Prostate gland (tissue), 2 donors: ENCODE results near the gene IL1RN.

ENCODE experiments used
- CTCF ChIP-seq, 4 experiments: fragments of 200-600 bp in 2 of 4; fragments of 450-650 bp in 2 of 4; sonication (generic) in 2 of 4; IDR thresholded peaks; 1 replicate in 3 of 4; 2 replicates in 1 of 4; pipeline ENCODE4 v1.5.1; 2016 to 2019; ENCODE audit warnings: antibody characterized with exemption in 4 of 4, mild to moderate bottlenecking in 2 of 4, moderate library complexity in 2 of 4
- POLR2A ChIP-seq: fragments of 450-650 bp; IDR thresholded peaks from one replicate; pipeline ENCODE4 v1.6.1; 2016; ENCODE audit warnings: antibody characterized with exemption, mild to moderate bottlenecking
- POLR2AphosphoS5 ChIP-seq: sonication (generic); formaldehyde crosslinking; IDR thresholded peaks from one replicate; pipeline ENCODE4 v1.6.1; 2017; ENCODE audit warnings: antibody characterized with exemption

DNA sequence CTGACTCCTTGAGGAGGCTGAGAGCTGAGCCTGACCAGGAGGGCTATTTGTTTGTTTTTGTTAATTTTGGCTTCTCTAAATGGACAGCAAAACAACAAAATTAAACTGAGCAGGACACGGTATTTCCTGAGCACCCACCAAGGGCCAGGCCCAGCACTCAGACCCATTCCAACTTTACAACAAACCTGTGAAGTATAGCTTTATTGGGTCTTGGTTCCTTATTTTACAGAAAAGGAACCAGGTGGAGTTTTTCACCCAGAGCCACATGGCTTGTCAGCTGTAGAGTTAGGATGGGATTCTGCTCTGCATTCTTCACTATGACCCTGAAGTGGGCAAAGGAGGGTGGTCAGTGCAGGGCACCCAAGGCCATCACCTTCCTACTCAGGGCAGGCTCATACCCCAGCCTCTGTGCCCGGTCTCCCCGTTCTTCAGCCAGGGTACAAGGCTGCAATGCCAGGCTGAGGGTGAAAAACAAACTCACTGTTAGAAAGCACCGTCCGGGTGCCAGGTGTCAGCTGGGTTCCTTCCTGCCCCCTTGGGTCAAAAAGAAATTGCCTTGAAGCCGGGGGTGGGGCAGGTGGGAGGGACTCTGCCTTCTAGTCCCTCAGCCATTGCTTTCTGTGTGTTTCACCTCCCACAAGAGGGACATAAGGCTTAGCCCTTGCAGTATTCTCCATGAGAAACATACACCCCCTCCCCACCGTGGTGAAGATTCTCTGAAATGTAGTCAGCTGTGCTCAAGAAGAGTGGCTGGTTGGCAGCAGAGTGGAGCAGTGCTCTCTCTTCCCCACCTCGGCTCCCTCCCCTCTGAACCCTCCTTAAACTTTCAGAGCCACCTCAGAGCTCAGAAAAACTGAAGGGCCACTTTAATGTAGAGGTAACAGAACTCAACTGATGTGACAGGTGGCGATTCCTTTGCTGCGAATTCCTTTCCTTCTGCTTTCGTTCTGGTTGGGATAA is 48.6 kb downstream of the IL1RN start:
- TF ChIP-seq CTCF (IDR thresholded peaks at IDR 0.05) (no peak), POLR2A (no peak), POLR2AphosphoS5 (no peak)
